Measurements from ENCODE around the gene FAM229A. TPM values are rescaled to one million over a fixed set of nuclear protein-coding genes. Genes with fewer than 3 reads are reported as not detected.

Gene FAM229A
- total and polyA plus RNA-seq, 9 of the 15 experiments (the other 6 are each of a cell fraction or from before 2014, with no cell fraction given) = 0.04 to 21.6 (median 7.4) TPM

GRCh38 chr1:32334864-32335534 is 27.3 kb downstream of the FAM229A start (continued):
- TF ChIP-seq IRF9 (tag; IDR thresholded peaks at IDR 0.05) = no peak
- no peak; a peak in 2 of 4 replicates for TF ChIP-seq NONO (IDR thresholded peaks at IDR 0.05; ENCODE audit: low read depth in 2 of 2, low read length in 1 of 2)
- TF ChIP-seq MTA3 (IDR thresholded peaks at IDR 0.05; ENCODE audit: borderline replicate concordance) = peak; percentile 77; the same call in 1 of the 2 replicates
- peak; percentile 86 for TF ChIP-seq CXXC5 (CRISPR knock-in tag; IDR thresholded peaks at IDR 0.05)
- no peak for TF ChIP-seq NFATC3 (IDR thresholded peaks at IDR 0.05)
- TF ChIP-seq EP300 (IDR thresholded peaks at IDR 0.05; ENCODE audit: low read length) = no peak
- TF ChIP-seq GABPB1 (CRISPR knock-in tag; IDR thresholded peaks at IDR 0.05) = peak; percentile 64
- no peak for TF ChIP-seq ZNF3 (CRISPR knock-in tag; IDR thresholded peaks at IDR 0.05)
- no peak; the same call in 1 of the 2 replicates for TF ChIP-seq POLR2H (tag; IDR thresholded peaks at IDR 0.05; ENCODE audit: low read depth)
- peak; percentile 25 for TF ChIP-seq TAF1 (IDR thresholded peaks at IDR 0.05; ENCODE audit: control insufficient read depth, extremely low read depth, insufficient read depth, low read length, severe bottlenecking)
- no peak for TF ChIP-seq SRSF7 (optimal IDR thresholded peaks at IDR 0.05; ENCODE audit: low read depth, low read length)
- no peak for TF ChIP-seq ZNF124 (CRISPR knock-in tag; IDR thresholded peaks at IDR 0.05)
- no peak for TF ChIP-seq DDX20 (tag; IDR thresholded peaks at IDR 0.05; ENCODE audit: low read depth)
- TF ChIP-seq FIP1L1 (IDR thresholded peaks at IDR 0.05; ENCODE audit: low read depth, low read length, poor library complexity, severe bottlenecking) = peak; percentile 90
- no peak for TF ChIP-seq FOXJ3 (CRISPR knock-in tag; IDR thresholded peaks at IDR 0.05)
- no peak for TF ChIP-seq HINFP (tag; conservative IDR thresholded peaks at IDR 0.05; ENCODE audit: low read depth)
- no peak for TF ChIP-seq HMG20A (CRISPR knock-in tag; conservative IDR thresholded peaks at IDR 0.05)
- no peak for TF ChIP-seq COPS2 (conservative IDR thresholded peaks at IDR 0.05)
- TF ChIP-seq GABPA (tag; conservative IDR thresholded peaks at IDR 0.05; ENCODE audit: low read depth) = 0 out of 2 replicates have a peak, but pooled peaks have one; percentile 25
- TF ChIP-seq HMG20B (CRISPR knock-in tag; IDR thresholded peaks at IDR 0.05) = no peak
- peak; percentile 53; the same call in 1 of the 2 replicates for TF ChIP-seq CBX1 (IDR thresholded peaks at IDR 0.05; ENCODE audit: low read depth)
- TF ChIP-seq USF2 (CRISPR knock-in tag; IDR thresholded peaks at IDR 0.05) = no peak
- no peak for TF ChIP-seq SETDB1 (IDR thresholded peaks at IDR 0.05; ENCODE audit: low read length)
- no peak for TF ChIP-seq KHSRP (IDR thresholded peaks at IDR 0.05)
- no peak for TF ChIP-seq TEAD4 (IDR thresholded peaks at IDR 0.05; ENCODE audit: low read length)
- TF ChIP-seq TEAD4 (CRISPR knock-in tag; IDR thresholded peaks at IDR 0.05; ENCODE audit: borderline replicate concordance) = no peak
- TF ChIP-seq SIN3B (IDR thresholded peaks at IDR 0.05; ENCODE audit: low read depth) = no peak
- TF ChIP-seq ZNF134 (CRISPR knock-in tag; conservative IDR thresholded peaks at IDR 0.05) = no peak
- no peak for TF ChIP-seq MAFG (tag; conservative IDR thresholded peaks at IDR 0.05)

All from K562 (cell line).